ENCODE data around the gene ECT2L. TPM values are rescaled to one million over a fixed set of nuclear protein-coding genes. Genes with fewer than 3 reads are reported as not detected.

The ECT2L gene
- total RNA-seq, 1 experiment from 2014 or later = not detected

GRCh38 chr6:138821519-138821918, 25.6 kb downstream of the ECT2L start:
- no peak overlapping the region for H2AK5ac ChIP-seq (ENCODE audit: insufficient read length, low read length)
- H4K91ac ChIP-seq (ENCODE audit: insufficient read length, low read depth, low read length) = no peak overlapping the region
- no peak overlapping the region for H2BK20ac ChIP-seq (ENCODE audit: low read depth, low read length, poor library complexity, severe bottlenecking)
- H3K23me2 ChIP-seq (ENCODE audit: insufficient read length, low read depth, low read length, poor library complexity, severe bottlenecking) = no peaks in the 10 kb centered on the region
- H2BK120ac ChIP-seq (ENCODE audit: low read depth, low read length, poor library complexity, severe bottlenecking) = no peak overlapping the region
- no peak for DNase-seq
- no peaks in the 10 kb centered on the region for H3K79me1 ChIP-seq (ENCODE audit: insufficient read depth, low read depth, low read length, poor library complexity, severe bottlenecking)
- H2BK15ac ChIP-seq (ENCODE audit: low read depth, low read length) = no peak overlapping the region
- TF ChIP-seq CTCF (conservative IDR thresholded peaks at IDR 0.05) = no peak
- no peak overlapping the region for H2AFZ ChIP-seq (ENCODE audit: low read length)
- no peak overlapping the region for H2BK12ac ChIP-seq (ENCODE audit: insufficient read length, low read depth, low read length)
- no peaks in the 10 kb centered on the region for H3K79me2 ChIP-seq (ENCODE audit: insufficient read depth, low read length)
- H3K9me3 ChIP-seq (ENCODE audit: control insufficient read depth, low read depth, low read length) = no peaks in the 10 kb centered on the region
- no peak overlapping the region for H3K27ac ChIP-seq (ENCODE audit: insufficient read length, low read depth, low read length)
- H3K4me3 Mint-ChIP-seq = no peak overlapping the region
- H3K4me1 Mint-ChIP-seq = peaks cover 21 to 22% of the 10 kb centered on the region in 2 experiments
- H3K27ac Mint-ChIP-seq = no peak overlapping the region; a peak in 1 of 7 replicates
- H3K9ac ChIP-seq (ENCODE audit: extremely low read depth, insufficient read length, low read length) = no peak overlapping the region
- no peak overlapping the region for H3T11ph ChIP-seq (ENCODE audit: low read length)
- H3K9me3 Mint-ChIP-seq = no peaks in the 10 kb centered on the region
- no peak overlapping the region for H3K4ac ChIP-seq (ENCODE audit: low read depth, low read length)
- no peak overlapping the region for H3K18ac ChIP-seq (ENCODE audit: insufficient read length, low read depth, low read length)
- H2BK5ac ChIP-seq (ENCODE audit: insufficient read length, low read length) = no peak overlapping the region
- no peaks in the 10 kb centered on the region for H3K27me3 Mint-ChIP-seq (ENCODE audit: low read depth)
- no peak overlapping the region for H3K14ac ChIP-seq (ENCODE audit: insufficient read depth, low read length)
- H3K56ac ChIP-seq (ENCODE audit: insufficient read length, low read depth, low read length) = no peak overlapping the region
- H3K27me3 ChIP-seq (ENCODE audit: insufficient read depth, low read length) = no peaks in the 10 kb centered on the region
- no peak overlapping the region for H3K4me2 ChIP-seq (ENCODE audit: insufficient read depth, insufficient read length, low read length)
- peaks cover 2% of the 10 kb centered on the region for H4K20me1 ChIP-seq (ENCODE audit: control insufficient read depth, insufficient read depth, insufficient read length)
- no CpG with 5 or more reads among the region's 4 CpGs for WGBS (ENCODE audit: extremely low coverage, insufficient read length, low lambda C conversion rate)
- no peak overlapping the region for H4K5ac ChIP-seq (ENCODE audit: insufficient read length, low read depth, low read length)
- H4K8ac ChIP-seq (replicated peaks; ENCODE audit: insufficient read length, low read depth, low read length) = no peak overlapping the region
- H3K36me3 Mint-ChIP-seq (ENCODE audit: insufficient read depth in 1 of 3, low read depth in 3 of 3) = no peaks in the 10 kb centered on the region; a peak in 1 of 7 replicates
- H3K23ac ChIP-seq (ENCODE audit: insufficient read length, low read depth, low read length) = no peak overlapping the region
- H3K4me1 ChIP-seq (ENCODE audit: insufficient read depth, low read length) = peaks cover 5% of the 10 kb centered on the region; the same call in 1 of the 2 replicates
